GM12878 (cell line): ENCODE results near the gene HJV.

Experiments
- BACH1 ChIP-seq: fragments of 450-650 bp; IDR thresholded peaks from 2 replicates; pipeline ENCODE4 v1.6.1; 2017; ENCODE audit warnings: mild to moderate bottlenecking, borderline replicate concordance
- POLR2AphosphoS5 ChIP-seq: IDR thresholded peaks from 2 replicates; pipeline ENCODE4 v1.6.1; 2011; ENCODE audit warnings: mild to moderate bottlenecking, low read length, inconsistent platforms
- SRF ChIP-seq, 2 experiments: IDR thresholded peaks; 2 replicates each; pipeline ENCODE4 v1.6.1; 2011; ENCODE audit warnings: low read depth in 2 of 2, low read length in 2 of 2, mild to moderate bottlenecking in 1 of 2, moderate library complexity in 1 of 2
- YBX1 ChIP-seq: fragments of 450-650 bp; IDR thresholded peaks from 2 replicates; pipeline ENCODE4 v1.6.1; 2016; ENCODE audit warnings: antibody characterized with exemption
- ZBED1 ChIP-seq: IDR thresholded peaks from 2 replicates; pipeline ENCODE4 v1.6.1; 2016; ENCODE audit warnings: borderline replicate concordance
- TF ChIP-seq, protein P1 (sequence below), 3 experiments: IDR thresholded peaks in 2 of 3; conservative IDR thresholded peaks in 1 of 3; 2 replicates each; pipeline ENCODE4 v1.5.1; 2011; ENCODE audit warnings: low read depth in 3 of 3, low read length in 3 of 3, mild to moderate bottlenecking in 3 of 3, control low read depth in 2 of 3, moderate library complexity in 2 of 3, inconsistent platforms in 1 of 3, mixed read lengths in 1 of 3; ENCODE audit not compliant: control insufficient read depth in 2 of 3, insufficient read depth in 1 of 3; ENCODE audit errors: extremely low read depth in 1 of 3

- no peak for TF ChIP-seq BACH1
- no peak for TF ChIP-seq ZBED1
- no peak for TF ChIP-seq YBX1
- TF ChIP-seq POLR2AphosphoS5 = no peak
- TF ChIP-seq, protein P1, sequence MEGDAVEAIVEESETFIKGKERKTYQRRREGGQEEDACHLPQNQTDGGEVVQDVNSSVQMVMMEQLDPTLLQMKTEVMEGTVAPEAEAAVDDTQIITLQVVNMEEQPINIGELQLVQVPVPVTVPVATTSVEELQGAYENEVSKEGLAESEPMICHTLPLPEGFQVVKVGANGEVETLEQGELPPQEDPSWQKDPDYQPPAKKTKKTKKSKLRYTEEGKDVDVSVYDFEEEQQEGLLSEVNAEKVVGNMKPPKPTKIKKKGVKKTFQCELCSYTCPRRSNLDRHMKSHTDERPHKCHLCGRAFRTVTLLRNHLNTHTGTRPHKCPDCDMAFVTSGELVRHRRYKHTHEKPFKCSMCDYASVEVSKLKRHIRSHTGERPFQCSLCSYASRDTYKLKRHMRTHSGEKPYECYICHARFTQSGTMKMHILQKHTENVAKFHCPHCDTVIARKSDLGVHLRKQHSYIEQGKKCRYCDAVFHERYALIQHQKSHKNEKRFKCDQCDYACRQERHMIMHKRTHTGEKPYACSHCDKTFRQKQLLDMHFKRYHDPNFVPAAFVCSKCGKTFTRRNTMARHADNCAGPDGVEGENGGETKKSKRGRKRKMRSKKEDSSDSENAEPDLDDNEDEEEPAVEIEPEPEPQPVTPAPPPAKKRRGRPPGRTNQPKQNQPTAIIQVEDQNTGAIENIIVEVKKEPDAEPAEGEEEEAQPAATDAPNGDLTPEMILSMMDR (IDR thresholded peaks at IDR 0.05 in 2 of 3, conservative IDR thresholded peaks at IDR 0.05 in 1 of 3; ENCODE audit: control insufficient read depth in 2 of 3, extremely low read depth in 1 of 3, insufficient read depth in 1 of 3, low read depth in 3 of 3, low read length in 3 of 3) = no peak
- TF ChIP-seq SRF (IDR thresholded peaks at IDR 0.05; ENCODE audit: low read depth in 2 of 2, low read length in 2 of 2) = no peak
Observed at GRCh38 chr1:145997718-145998023, 23.9 kb downstream of the HJV start.
